Measurements from ENCODE around the gene LCN15.
"Not testable (repeated sequence)": the region's sequence is repeated elsewhere in the genome, so short reads cannot be mapped to it uniquely, and the experiment has no call there.

LCN15 gene

GRCh38 chr9:136722093-136722968 lies 42.0 kb downstream of the LCN15 start:
- no peak for DNase-seq (ENCODE audit: low read depth)

GRCh38 chr9:136721339-136722092 lies 42.8 kb downstream of the LCN15 start:
- no peak for DNase-seq (ENCODE audit: low read depth)

- DNase-seq (ENCODE audit: low read depth): no peak
Measured at GRCh38 chr9:136720898-136721338, 43.4 kb downstream of the LCN15 start.

- no peak for DNase-seq (ENCODE audit: low read depth)
Measured at GRCh38 chr9:136720251-136720897, 43.9 kb downstream of the LCN15 start.

GRCh38 chr9:136719195-136719880 lies 45.0 kb downstream of the LCN15 start:
- no peak for DNase-seq (ENCODE audit: low read depth)

- no peak for DNase-seq (ENCODE audit: low read depth)
Measured at GRCh38 chr9:136718345-136719194, 45.7 kb downstream of the LCN15 start.

GRCh38 chr9:136717399-136717798 lies 46.9 kb downstream of the LCN15 start:
- no peak for DNase-seq (ENCODE audit: low read depth)

GRCh38 chr9:136714893-136715274 lies 49.4 kb downstream of the LCN15 start:
- no peak for DNase-seq (ENCODE audit: low read depth)

- no peak for DNase-seq (ENCODE audit: low read depth)
Measured at GRCh38 chr9:136714096-136714892, 50.0 kb downstream of the LCN15 start.

- DNase-seq (ENCODE audit: low read depth): no peak
Measured at GRCh38 chr9:136713550-136713949, 50.8 kb downstream of the LCN15 start.

GRCh38 chr9:136712690-136713544 lies 51.4 kb downstream of the LCN15 start:
- DNase-seq (ENCODE audit: low read depth): no peak

- DNase-seq (ENCODE audit: low read depth): no peak
Measured at GRCh38 chr9:136711751-136712689, 52.3 kb downstream of the LCN15 start, which contains the start of gene DIPK1B. DIPK1B (plus strand) TSS chr9:136712572; CDS start chr9:136712666, 94 bp downstream.

GRCh38 chr9:136711219-136711648 lies 53.1 kb downstream of the LCN15 start:
- DNase-seq (ENCODE audit: low read depth): not testable (repeated sequence)

- DNase-seq (ENCODE audit: low read depth): no peak
Measured at GRCh38 chr9:136710543-136710942, 53.8 kb downstream of the LCN15 start.

Measured in T follicular helper cell (primary cell).